ENCODE measurements around the gene MAST4. TPM values are rescaled to one million over a fixed set of nuclear protein-coding genes. Genes with fewer than 3 reads are reported as not detected.

The MAST4 gene
- total RNA-seq, 1 experiment from 2014 or later: 10.9 TPM

GRCh38 chr5:67098656-67099055 lies 502.5 kb downstream of the MAST4 start:
- CTCF ChIA-PET: no interaction called here
- no peaks in the 10 kb centered on the region for H3K27me3 Mint-ChIP-seq (ENCODE audit: unreplicated experiment)
- intact Hi-C loops (cut with micrococcal nuclease; ENCODE audit: unreplicated experiment): no loop called here
- no peaks in the 10 kb centered on the region for H3K36me3 Mint-ChIP-seq (ENCODE audit: insufficient read depth, unreplicated experiment)
- H3K27ac Mint-ChIP-seq (ENCODE audit: unreplicated experiment): no peak overlapping the region
- H3K9me3 Mint-ChIP-seq (ENCODE audit: low read depth, unreplicated experiment): no peaks in the 10 kb centered on the region
- TF ChIP-seq CTCF (IDR thresholded peaks at IDR 0.05; ENCODE audit: unreplicated experiment): no peak
- H3K4me1 Mint-ChIP-seq (ENCODE audit: low read depth, unreplicated experiment): peaks cover 11% of the 10 kb centered on the region
- H3K4me3 Mint-ChIP-seq (ENCODE audit: low read depth, unreplicated experiment): no peak overlapping the region
- no peak for DNase-seq
- BruUV-seq (replicated peaks): no TSS peak

GRCh38 chr5:67100301-67100700 lies 504.1 kb downstream of the MAST4 start:
- TF ChIP-seq CTCF (IDR thresholded peaks at IDR 0.05; ENCODE audit: unreplicated experiment): no peak
- intact Hi-C loops (cut with micrococcal nuclease; ENCODE audit: unreplicated experiment): no loop called here
- Mint-ChIP-seq H3K27me3 (ENCODE audit: unreplicated experiment) (no peaks in the 10 kb centered on the region), H3K4me1 (ENCODE audit: low read depth, unreplicated experiment) (peaks cover 6% of the 10 kb centered on the region), H3K4me3 (ENCODE audit: low read depth, unreplicated experiment) (no peak overlapping the region), H3K27ac (ENCODE audit: unreplicated experiment) (no peak overlapping the region), H3K36me3 (ENCODE audit: insufficient read depth, unreplicated experiment) (no peaks in the 10 kb centered on the region), H3K9me3 (ENCODE audit: low read depth, unreplicated experiment) (no peaks in the 10 kb centered on the region)
- CTCF ChIA-PET: no interaction called here
- no peak for DNase-seq
- BruUV-seq (replicated peaks): no TSS peak

- TF ChIP-seq CTCF (IDR thresholded peaks at IDR 0.05; ENCODE audit: unreplicated experiment): no peak
- Mint-ChIP-seq H3K27me3 (ENCODE audit: unreplicated experiment) (no peaks in the 10 kb centered on the region), H3K27ac (ENCODE audit: unreplicated experiment) (no peak overlapping the region), H3K36me3 (ENCODE audit: insufficient read depth, unreplicated experiment) (no peaks in the 10 kb centered on the region), H3K4me1 (ENCODE audit: low read depth, unreplicated experiment) (no peaks in the 10 kb centered on the region), H3K4me3 (ENCODE audit: low read depth, unreplicated experiment) (no peak overlapping the region), H3K9me3 (ENCODE audit: low read depth, unreplicated experiment) (no peaks in the 10 kb centered on the region)
- CTCF ChIA-PET: no interaction called here
- BruUV-seq (replicated peaks): no TSS peak
- intact Hi-C loops (cut with micrococcal nuclease; ENCODE audit: unreplicated experiment): no loop called here
- DNase-seq: no peak
Measured at GRCh38 chr5:67102708-67103107, 506.5 kb downstream of the MAST4 start.

GRCh38 chr5:67104859-67105258 lies 508.7 kb downstream of the MAST4 start:
- Mint-ChIP-seq H3K4me1 (ENCODE audit: low read depth, unreplicated experiment) (no peaks in the 10 kb centered on the region), H3K36me3 (ENCODE audit: insufficient read depth, unreplicated experiment) (no peaks in the 10 kb centered on the region), H3K27ac (ENCODE audit: unreplicated experiment) (no peak overlapping the region), H3K27me3 (ENCODE audit: unreplicated experiment) (no peaks in the 10 kb centered on the region), H3K9me3 (ENCODE audit: low read depth, unreplicated experiment) (no peaks in the 10 kb centered on the region), H3K4me3 (ENCODE audit: low read depth, unreplicated experiment) (no peak overlapping the region)
- intact Hi-C loops (cut with micrococcal nuclease; ENCODE audit: unreplicated experiment): loop anchor here (2.0 kb wide), 1 partner anchor 38 kb away; no protein-coding TSS in a partner anchor
- BruUV-seq (replicated peaks): no TSS peak
- TF ChIP-seq CTCF (IDR thresholded peaks at IDR 0.05; ENCODE audit: unreplicated experiment): no peak
- no peak for DNase-seq
- CTCF ChIA-PET: no interaction called here
